NCI-H2081 treated with DMSO at 0.1 percent for 48 hours (cell line): ENCODE data around the gene FHIP1B.

Experiments used
- DNase-seq: peaks from one replicate; lab custom pipeline; 2025; lab: John Stamatoyannopoulos, UW

FHIP1B gene

GRCh38 chr11:6200975-6201374 is 33.5 kb downstream of the FHIP1B start:
- DNase-seq: no peak

GRCh38 chr11:6199174-6199810 is 35.1 kb downstream of the FHIP1B start, which contains the start of gene OR52W1:
OR52W1 (plus strand) TSS chr11:6199224; CDS start chr11:6199224, 0 bp downstream.
- no peak for DNase-seq

GRCh38 chr11:6197466-6198200 is 36.8 kb downstream of the FHIP1B start:
- no peak for DNase-seq

- DNase-seq: no peak
Measured at GRCh38 chr11:6196396-6196795, 38.0 kb downstream of the FHIP1B start.

- DNase-seq: no peak
Measured at GRCh38 chr11:6194065-6194581, 40.3 kb downstream of the FHIP1B start.

GRCh38 chr11:6191742-6192141 is 42.7 kb downstream of the FHIP1B start:
- DNase-seq: no peak

- no peak for DNase-seq
Measured at GRCh38 chr11:6175440-6175839, 59.0 kb downstream of the FHIP1B start.

- DNase-seq: no peak
Measured at GRCh38 chr11:6170226-6170625, 64.2 kb downstream of the FHIP1B start, which contains the start of gene OR52B2. OR52B2 (minus strand) TSS chr11:6170326; CDS start chr11:6170326, 0 bp downstream.
